ENCODE results near the gene PRR14. TPM values are rescaled to one million over a fixed set of nuclear protein-coding genes. Genes with fewer than 3 reads are reported as not detected.

PRR14 gene
- total and polyA plus RNA-seq, 10 of the 15 experiments (the other 5 are each of a cell fraction or from before 2014, with no cell fraction given) = 2.5 to 66.8 (median 19.2) TPM

DNA sequence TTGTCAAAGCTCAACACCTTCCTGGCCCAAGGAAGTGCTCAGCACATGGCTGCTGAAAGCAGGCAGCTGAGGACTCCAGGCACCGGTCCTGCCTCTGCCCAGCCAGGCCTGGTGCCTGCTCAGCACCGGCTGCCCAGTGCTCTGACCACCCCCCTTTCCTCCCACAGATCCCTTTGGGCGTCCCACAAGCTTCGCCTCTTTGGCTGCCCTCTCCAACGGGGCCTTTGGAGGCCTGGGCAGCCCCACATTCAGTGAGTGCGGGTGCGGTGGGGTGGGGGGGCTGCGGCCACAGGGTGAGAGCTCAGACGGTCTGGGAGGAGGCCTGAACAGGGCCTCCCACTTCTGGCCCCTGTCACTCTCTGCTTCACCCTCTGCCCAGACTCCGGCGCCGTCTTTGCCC, 17.6 kb downstream of the PRR14 start:
- ChIA-PET CTCF (interaction anchor here (1.2 kb wide), 1 partner anchor 25 kb away, joined by 3 read pairs; no protein-coding TSS in a partner anchor), POLR2A (interaction anchor here (0.6 kb wide), 1 partner anchor 21 kb away, joined by 5 read pairs; no protein-coding TSS in a partner anchor), SMC1A (ENCODE audit: uncharacterized antibody, unreplicated experiment) (no interaction called here), RAD21 (ENCODE audit: unreplicated experiment) (no interaction called here)
- intact Hi-C loops (cut with micrococcal nuclease; ENCODE audit: unreplicated experiment) (no loop called here), in situ Hi-C loops (cut with MboI) (loop anchor here (25.0 kb wide), 1 partner anchor 1219 kb away; no protein-coding TSS in a partner anchor)
- no peaks in the 10 kb centered on the region for H3K4me1 ChIP-seq (ENCODE audit: control insufficient read depth, insufficient read depth, low read length)
- H3K79me2 ChIP-seq (ENCODE audit: control insufficient read depth, insufficient read depth, low read length) = peaks cover 6% of the 10 kb centered on the region
- DNase-seq (ENCODE audit: low read depth, low spot score) (no peak), ATAC-seq (no peak), FAIRE-seq (no peak)
- no TSS peak for BruUV-seq (replicated peaks)
- no peak overlapping the region for H3K9ac ChIP-seq (ENCODE audit: control insufficient read depth, insufficient read depth, low read length)
- H3K27me3 ChIP-seq (replicated peaks in 1 of 2; ENCODE audit: control insufficient read depth in 2 of 2, insufficient read depth in 2 of 2, low read length in 1 of 2) = no peaks in the 10 kb centered on the region
- H2AFZ ChIP-seq (ENCODE audit: control insufficient read depth, low read depth, low read length) = no peak overlapping the region
- H3K4me3 ChIP-seq = no peak overlapping the region
- no peaks in the 10 kb centered on the region for H4K20me1 ChIP-seq (ENCODE audit: control insufficient read depth, insufficient read depth)
- no peak overlapping the region for H3K4me2 ChIP-seq (ENCODE audit: control insufficient read depth, insufficient read depth)
- H3K9me3 ChIP-seq (replicated peaks; ENCODE audit: control insufficient read depth, insufficient read depth, low read length) = no peaks in the 10 kb centered on the region
- H3K27ac ChIP-seq (ENCODE audit: control insufficient read depth, insufficient read depth) = no peak overlapping the region
- H3K36me3 ChIP-seq (ENCODE audit: control insufficient read depth in 2 of 2, insufficient read depth in 2 of 2, low read length in 1 of 2) = peaks cover 18 to 34% of the 10 kb centered on the region in 2 experiments
- WGBS (ENCODE audit: insufficient coverage, insufficient replicate concordance, low lambda C conversion rate, missing lambda C conversion rate) = 91% methylated on average over 12 of the region's 12 CpGs
- no peak for TF ChIP-seq SPI1 (IDR thresholded peaks at IDR 0.05; ENCODE audit: borderline replicate concordance, insufficient read depth, low read depth, low read length)
- TF ChIP-seq WRNIP1 (IDR thresholded peaks at IDR 0.05; ENCODE audit: borderline replicate concordance, low read depth, low read length) = no peak
- no peak for TF ChIP-seq HCFC1 (IDR thresholded peaks at IDR 0.05; ENCODE audit: low read length)
- no peak for TF ChIP-seq NR2F1 (conservative IDR thresholded peaks at IDR 0.05)
- TF ChIP-seq FOS (IDR thresholded peaks at IDR 0.05; ENCODE audit: borderline replicate concordance, extremely low read depth, insufficient read length) = no peak
- no peak for TF ChIP-seq CBFB (IDR thresholded peaks at IDR 0.05; ENCODE audit: low read depth)
- no peak for TF ChIP-seq NFIC (IDR thresholded peaks at IDR 0.05; ENCODE audit: low read depth, low read length)
- TF ChIP-seq EZH2 (IDR thresholded peaks at IDR 0.05; ENCODE audit: borderline replicate concordance, control insufficient read depth, low read depth, low read length) = no peak
- TF ChIP-seq, protein P1, sequence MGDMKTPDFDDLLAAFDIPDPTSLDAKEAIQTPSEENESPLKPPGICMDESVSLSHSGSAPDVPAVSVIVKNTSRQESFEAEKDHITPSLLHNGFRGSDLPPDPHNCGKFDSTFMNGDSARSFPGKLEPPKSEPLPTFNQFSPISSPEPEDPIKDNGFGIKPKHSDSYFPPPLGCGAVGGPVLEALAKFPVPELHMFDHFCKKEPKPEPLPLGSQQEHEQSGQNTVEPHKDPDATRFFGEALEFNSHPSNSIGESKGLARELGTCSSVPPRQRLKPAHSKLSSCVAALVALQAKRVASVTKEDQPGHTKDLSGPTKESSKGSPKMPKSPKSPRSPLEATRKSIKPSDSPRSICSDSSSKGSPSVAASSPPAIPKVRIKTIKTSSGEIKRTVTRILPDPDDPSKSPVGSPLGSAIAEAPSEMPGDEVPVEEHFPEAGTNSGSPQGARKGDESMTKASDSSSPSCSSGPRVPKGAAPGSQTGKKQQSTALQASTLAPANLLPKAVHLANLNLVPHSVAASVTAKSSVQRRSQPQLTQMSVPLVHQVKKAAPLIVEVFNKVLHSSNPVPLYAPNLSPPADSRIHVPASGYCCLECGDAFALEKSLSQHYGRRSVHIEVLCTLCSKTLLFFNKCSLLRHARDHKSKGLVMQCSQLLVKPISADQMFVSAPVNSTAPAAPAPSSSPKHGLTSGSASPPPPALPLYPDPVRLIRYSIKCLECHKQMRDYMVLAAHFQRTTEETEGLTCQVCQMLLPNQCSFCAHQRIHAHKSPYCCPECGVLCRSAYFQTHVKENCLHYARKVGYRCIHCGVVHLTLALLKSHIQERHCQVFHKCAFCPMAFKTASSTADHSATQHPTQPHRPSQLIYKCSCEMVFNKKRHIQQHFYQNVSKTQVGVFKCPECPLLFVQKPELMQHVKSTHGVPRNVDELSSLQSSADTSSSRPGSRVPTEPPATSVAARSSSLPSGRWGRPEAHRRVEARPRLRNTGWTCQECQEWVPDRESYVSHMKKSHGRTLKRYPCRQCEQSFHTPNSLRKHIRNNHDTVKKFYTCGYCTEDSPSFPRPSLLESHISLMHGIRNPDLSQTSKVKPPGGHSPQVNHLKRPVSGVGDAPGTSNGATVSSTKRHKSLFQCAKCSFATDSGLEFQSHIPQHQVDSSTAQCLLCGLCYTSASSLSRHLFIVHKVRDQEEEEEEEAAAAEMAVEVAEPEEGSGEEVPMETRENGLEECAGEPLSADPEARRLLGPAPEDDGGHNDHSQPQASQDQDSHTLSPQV (IDR thresholded peaks at IDR 0.05) = no peak
- TF ChIP-seq, protein P2, sequence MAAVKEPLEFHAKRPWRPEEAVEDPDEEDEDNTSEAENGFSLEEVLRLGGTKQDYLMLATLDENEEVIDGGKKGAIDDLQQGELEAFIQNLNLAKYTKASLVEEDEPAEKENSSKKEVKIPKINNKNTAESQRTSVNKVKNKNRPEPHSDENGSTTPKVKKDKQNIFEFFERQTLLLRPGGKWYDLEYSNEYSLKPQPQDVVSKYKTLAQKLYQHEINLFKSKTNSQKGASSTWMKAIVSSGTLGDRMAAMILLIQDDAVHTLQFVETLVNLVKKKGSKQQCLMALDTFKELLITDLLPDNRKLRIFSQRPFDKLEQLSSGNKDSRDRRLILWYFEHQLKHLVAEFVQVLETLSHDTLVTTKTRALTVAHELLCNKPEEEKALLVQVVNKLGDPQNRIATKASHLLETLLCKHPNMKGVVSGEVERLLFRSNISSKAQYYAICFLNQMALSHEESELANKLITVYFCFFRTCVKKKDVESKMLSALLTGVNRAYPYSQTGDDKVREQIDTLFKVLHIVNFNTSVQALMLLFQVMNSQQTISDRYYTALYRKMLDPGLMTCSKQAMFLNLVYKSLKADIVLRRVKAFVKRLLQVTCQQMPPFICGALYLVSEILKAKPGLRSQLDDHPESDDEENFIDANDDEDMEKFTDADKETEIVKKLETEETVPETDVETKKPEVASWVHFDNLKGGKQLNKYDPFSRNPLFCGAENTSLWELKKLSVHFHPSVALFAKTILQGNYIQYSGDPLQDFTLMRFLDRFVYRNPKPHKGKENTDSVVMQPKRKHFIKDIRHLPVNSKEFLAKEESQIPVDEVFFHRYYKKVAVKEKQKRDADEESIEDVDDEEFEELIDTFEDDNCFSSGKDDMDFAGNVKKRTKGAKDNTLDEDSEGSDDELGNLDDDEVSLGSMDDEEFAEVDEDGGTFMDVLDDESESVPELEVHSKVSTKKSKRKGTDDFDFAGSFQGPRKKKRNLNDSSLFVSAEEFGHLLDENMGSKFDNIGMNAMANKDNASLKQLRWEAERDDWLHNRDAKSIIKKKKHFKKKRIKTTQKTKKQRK (IDR thresholded peaks at IDR 0.05; ENCODE audit: low read depth, low read length) = no peak
- TF ChIP-seq, protein P3, sequence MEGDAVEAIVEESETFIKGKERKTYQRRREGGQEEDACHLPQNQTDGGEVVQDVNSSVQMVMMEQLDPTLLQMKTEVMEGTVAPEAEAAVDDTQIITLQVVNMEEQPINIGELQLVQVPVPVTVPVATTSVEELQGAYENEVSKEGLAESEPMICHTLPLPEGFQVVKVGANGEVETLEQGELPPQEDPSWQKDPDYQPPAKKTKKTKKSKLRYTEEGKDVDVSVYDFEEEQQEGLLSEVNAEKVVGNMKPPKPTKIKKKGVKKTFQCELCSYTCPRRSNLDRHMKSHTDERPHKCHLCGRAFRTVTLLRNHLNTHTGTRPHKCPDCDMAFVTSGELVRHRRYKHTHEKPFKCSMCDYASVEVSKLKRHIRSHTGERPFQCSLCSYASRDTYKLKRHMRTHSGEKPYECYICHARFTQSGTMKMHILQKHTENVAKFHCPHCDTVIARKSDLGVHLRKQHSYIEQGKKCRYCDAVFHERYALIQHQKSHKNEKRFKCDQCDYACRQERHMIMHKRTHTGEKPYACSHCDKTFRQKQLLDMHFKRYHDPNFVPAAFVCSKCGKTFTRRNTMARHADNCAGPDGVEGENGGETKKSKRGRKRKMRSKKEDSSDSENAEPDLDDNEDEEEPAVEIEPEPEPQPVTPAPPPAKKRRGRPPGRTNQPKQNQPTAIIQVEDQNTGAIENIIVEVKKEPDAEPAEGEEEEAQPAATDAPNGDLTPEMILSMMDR (IDR thresholded peaks at IDR 0.05 in 2 of 3, conservative IDR thresholded peaks at IDR 0.05 in 1 of 3; ENCODE audit: control insufficient read depth in 2 of 3, extremely low read depth in 1 of 3, insufficient read depth in 1 of 3, low read depth in 3 of 3, low read length in 3 of 3) = no peak
- TF ChIP-seq EED (IDR thresholded peaks at IDR 0.05; ENCODE audit: low read depth) = no peak
- TF ChIP-seq POLR2A (IDR thresholded peaks at IDR 0.05; ENCODE audit: low read depth, low read length) = no peak
- TF ChIP-seq SIX5 (IDR thresholded peaks at IDR 0.05; ENCODE audit: low read depth, low read length, severe bottlenecking) = no peak
- TF ChIP-seq SMAD5 (IDR thresholded peaks at IDR 0.05; ENCODE audit: low read depth) = no peak
- no peak for TF ChIP-seq NR2C2 (IDR thresholded peaks at IDR 0.05; ENCODE audit: borderline replicate concordance, control insufficient read depth, insufficient read length, low read depth)
- no peak for TF ChIP-seq SMARCA5 (IDR thresholded peaks at IDR 0.05)
